Trophoblast cell (in vitro differentiated cells and primary cell): ENCODE data around the gene HEXD.
A peak's percentile ranks its signal among the peaks of the same experiment; 100 is the strongest.

Source experiments
- DNase-seq, 2 donors: peaks; one replicate each; pipeline ENCODE4 v3.0.0-alpha.2; 2016
- H2AFZ ChIP-seq: 2 replicates; pipeline ENCODE4 v1.6.1; 2013; ENCODE audit warnings: low read length, moderate library complexity, mild to moderate bottlenecking; ENCODE audit not compliant: insufficient read depth, poor library complexity
- H2AK5ac ChIP-seq: 2 replicates; pipeline ENCODE4 v1.6.1; 2013; ENCODE audit warnings: mild to moderate bottlenecking, low read length
- H2BK120ac ChIP-seq: 2 replicates; pipeline ENCODE4 v1.6.1; 2013; ENCODE audit warnings: low read length, mild to moderate bottlenecking, moderate library complexity; ENCODE audit not compliant: insufficient read depth, poor library complexity
- H2BK12ac ChIP-seq: 2 replicates; pipeline ENCODE4 v1.6.1; 2013; ENCODE audit warnings: mild to moderate bottlenecking, low read length, moderate library complexity
- H2BK5ac ChIP-seq: 2 replicates; pipeline ENCODE4 v1.6.1; 2013; ENCODE audit warnings: low read length, low read depth, moderate library complexity, mild to moderate bottlenecking; ENCODE audit not compliant: poor library complexity
- H3K14ac ChIP-seq: 2 replicates; pipeline ENCODE4 v1.6.1; 2013; ENCODE audit warnings: mild to moderate bottlenecking, low read length
- H3K18ac ChIP-seq: 2 replicates; pipeline ENCODE4 v1.6.1; 2013; ENCODE audit warnings: mild to moderate bottlenecking, low read length
- H3K23ac ChIP-seq: 2 replicates; pipeline ENCODE4 v1.6.1; 2013; ENCODE audit warnings: low read length
- H3K27ac ChIP-seq: 2 replicates; pipeline ENCODE4 v1.5.1; 2013; ENCODE audit warnings: low read depth, mild to moderate bottlenecking, inconsistent platforms, low read length, moderate library complexity
- H3K27me3 ChIP-seq: 2 replicates; pipeline ENCODE4 v1.6.1; 2013; ENCODE audit warnings: inconsistent platforms, mild to moderate bottlenecking, low read length, moderate library complexity; ENCODE audit not compliant: insufficient read depth
- H3K36me3 ChIP-seq, 2 experiments: 1 replicate in 1 of 2; 2 replicates in 1 of 2; pipeline ENCODE4 v1.6.1; 2013; ENCODE audit warnings: low read length in 2 of 2, mild to moderate bottlenecking in 2 of 2, moderate library complexity in 1 of 2; ENCODE audit not compliant: insufficient read depth in 2 of 2, control insufficient read depth in 1 of 2
- H3K4ac ChIP-seq: 2 replicates; pipeline ENCODE4 v1.6.1; 2013; ENCODE audit warnings: low read depth, mild to moderate bottlenecking, low read length, moderate library complexity
- H3K4me1 ChIP-seq, 2 experiments: 1 replicate in 1 of 2; 2 replicates in 1 of 2; pipeline ENCODE4 v1.6.1; 2013; ENCODE audit warnings: low read length in 2 of 2, mild to moderate bottlenecking in 2 of 2, moderate library complexity in 1 of 2; ENCODE audit not compliant: insufficient read depth in 2 of 2, control insufficient read depth in 1 of 2
- H3K4me2 ChIP-seq: 2 replicates; pipeline ENCODE4 v1.6.1; 2013; ENCODE audit warnings: inconsistent platforms, mild to moderate bottlenecking, low read length, moderate library complexity
- H3K4me3 ChIP-seq: 2 replicates; pipeline ENCODE4 v1.5.1; 2013; ENCODE audit warnings: mild to moderate bottlenecking, low read depth, low read length, inconsistent platforms
- H3K79me1 ChIP-seq: one replicate; pipeline ENCODE4 v1.6.1; 2013; ENCODE audit warnings: low read length
- H3K79me2 ChIP-seq: 2 replicates; pipeline ENCODE4 v1.6.1; 2013; ENCODE audit warnings: low read length, mild to moderate bottlenecking; ENCODE audit not compliant: control insufficient read depth, insufficient read depth, poor library complexity
- H3K9ac ChIP-seq: 2 replicates; pipeline ENCODE4 v1.6.1; 2013; ENCODE audit warnings: mild to moderate bottlenecking, low read length
- H3K9me3 ChIP-seq: 2 replicates; pipeline ENCODE4 v1.6.1; 2013; ENCODE audit warnings: low read depth, mild to moderate bottlenecking, control low read depth, inconsistent platforms, low read length; ENCODE audit not compliant: insufficient read depth
- H4K12ac ChIP-seq: 2 replicates; pipeline ENCODE4 v1.6.1; 2013; ENCODE audit warnings: low read depth, mild to moderate bottlenecking, low read length, moderate library complexity
- H4K8ac ChIP-seq: 2 replicates; pipeline ENCODE4 v1.6.1; 2013; ENCODE audit warnings: low read depth, mild to moderate bottlenecking, low read length, moderate library complexity
- H4K91ac ChIP-seq: one replicate; pipeline ENCODE4 v1.6.1; 2013; ENCODE audit warnings: low read depth, mild to moderate bottlenecking, low read length, moderate library complexity
- WGBS: extraction: QIAGEN DNeasy Blood & Tissue Kit; methylation state at CpG from one replicate; pipeline ENCODE4 v1.1.7; 2013; ENCODE audit warnings: missing lambda C conversion rate; ENCODE audit not compliant: insufficient read length, insufficient coverage; ENCODE audit errors: extremely low coverage; 5-methylcytosine and 5-hydroxymethylcytosine counted together

Gene HEXD

DNA sequence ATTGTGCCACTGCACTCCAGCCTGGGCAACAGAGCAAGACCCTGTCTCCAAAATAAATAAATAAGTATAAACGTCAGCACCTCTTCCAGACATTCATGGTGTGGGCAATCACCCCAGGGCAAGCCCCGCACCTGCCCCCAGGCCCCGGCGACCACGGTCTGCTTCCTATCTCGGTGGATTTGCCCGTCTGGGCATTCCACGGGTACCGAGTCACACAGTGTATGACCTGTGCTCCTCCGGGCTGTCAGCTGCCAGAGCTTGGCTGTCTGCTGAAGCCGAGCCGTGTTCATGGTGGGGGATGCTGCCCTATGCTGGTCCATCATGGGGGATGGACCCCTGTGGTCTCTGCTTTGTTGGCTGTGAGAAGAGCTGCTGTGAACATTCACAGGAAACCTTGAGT is 17.0 kb downstream of the HEXD start:
- Histone ChIP-seq H3K4ac (no peak overlapping the region), H4K8ac (no peak overlapping the region), H3K27ac (no peak overlapping the region), H2BK120ac (no peak overlapping the region), H3K9me3 (peaks cover 3% of the 10 kb centered on the region), H3K79me1 (no peaks in the 10 kb centered on the region), H3K9ac (no peak overlapping the region), H2AK5ac (peak overlapping the region; percentile 3), H3K4me2 (no peak overlapping the region), H3K18ac (no peak overlapping the region), H3K36me3 (peaks cover 6 to 7% of the 10 kb centered on the region in 2 experiments), H3K4me1 (peaks cover 5% of the 10 kb centered on the region in 2 experiments), H2AFZ (no peak overlapping the region), H2BK5ac (no peak overlapping the region), H3K23ac (no peak overlapping the region), H2BK12ac (no peak overlapping the region), H3K4me3 (no peak overlapping the region), H4K91ac (no peak overlapping the region), H3K27me3 (no peaks in the 10 kb centered on the region), H3K79me2 (no peaks in the 10 kb centered on the region), H4K12ac (no peak overlapping the region), H3K14ac (no peak overlapping the region)
- no CpG with 5 or more reads among the region's 12 CpGs for WGBS
- peak; percentile 95 to 97 for DNase-seq

DNA sequence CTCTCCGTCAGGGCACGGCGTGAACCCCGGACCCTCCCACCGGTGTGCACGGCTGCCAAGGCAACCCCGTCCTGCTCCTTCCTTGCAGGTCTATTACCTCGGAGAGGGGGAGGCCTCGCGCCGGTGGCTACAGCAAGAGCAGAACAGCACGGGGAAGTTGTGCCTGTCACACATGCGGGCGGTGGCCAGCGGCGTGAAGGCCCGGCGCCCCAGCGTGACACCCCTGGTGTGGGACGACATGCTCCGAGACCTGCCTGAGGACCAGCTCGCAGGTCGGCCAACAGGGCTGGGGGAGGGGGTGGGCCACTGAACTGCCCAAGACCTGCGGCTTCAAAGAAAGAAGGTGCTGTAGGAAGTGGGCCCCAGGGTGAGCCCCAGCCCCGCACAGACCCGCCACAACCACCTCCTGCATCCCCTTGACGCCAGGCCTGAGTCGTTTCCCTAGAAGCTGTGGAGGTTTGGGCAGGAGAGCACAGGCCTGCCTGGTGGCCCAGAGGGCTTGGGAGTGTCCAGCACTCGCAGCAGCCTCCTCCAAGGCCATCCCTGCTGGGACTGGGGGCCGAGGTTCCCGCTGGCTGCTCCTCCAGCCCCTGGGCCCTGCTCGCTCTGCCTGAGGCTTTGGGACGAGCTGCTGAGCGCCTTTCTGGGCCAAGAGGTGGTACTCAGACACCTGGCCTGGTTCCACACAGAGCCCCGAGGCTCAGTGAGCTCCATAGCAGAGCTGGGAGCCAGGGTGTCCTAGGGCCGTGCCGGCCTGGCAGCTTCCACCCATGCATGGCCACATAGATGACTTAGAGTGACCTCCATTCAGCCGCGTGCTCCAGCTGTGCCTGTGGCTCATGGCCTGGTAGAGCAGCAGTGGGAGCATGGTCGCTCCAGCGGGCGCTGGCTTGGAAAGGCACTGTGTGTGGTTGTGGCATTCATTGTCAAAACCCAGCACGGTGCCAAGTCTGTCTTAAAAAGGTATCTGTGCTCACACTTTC is 17.7 kb downstream of the HEXD start:
- H4K91ac ChIP-seq: no peak overlapping the region
- peaks cover 5% of the 10 kb centered on the region in 2 experiments for H3K4me1 ChIP-seq
- no peaks in the 10 kb centered on the region for H3K27me3 ChIP-seq
- no peak overlapping the region for H3K14ac ChIP-seq
- H3K4me3 ChIP-seq: no peak overlapping the region
- H3K36me3 ChIP-seq: peaks cover 6 to 7% of the 10 kb centered on the region in 2 experiments
- H2BK5ac ChIP-seq: no peak overlapping the region
- no peak overlapping the region for H3K27ac ChIP-seq
- peaks cover 3% of the 10 kb centered on the region for H3K9me3 ChIP-seq
- no peaks in the 10 kb centered on the region for H3K79me1 ChIP-seq
- H2BK120ac ChIP-seq: no peak overlapping the region
- H2BK12ac ChIP-seq: no peak overlapping the region
- no peak overlapping the region for H4K8ac ChIP-seq
- no peak overlapping the region for H3K18ac ChIP-seq
- H3K4me2 ChIP-seq: no peak overlapping the region
- H3K79me2 ChIP-seq: no peaks in the 10 kb centered on the region
- no peak overlapping the region for H4K12ac ChIP-seq
- H3K4ac ChIP-seq: no peak overlapping the region
- H3K9ac ChIP-seq: no peak overlapping the region
- no peak overlapping the region for H3K23ac ChIP-seq
- no peak overlapping the region for H2AFZ ChIP-seq
- DNase-seq: no peak
- WGBS: no CpG with 5 or more reads among the region's 43 CpGs
- H2AK5ac ChIP-seq: peak overlapping the region; percentile 3

DNA sequence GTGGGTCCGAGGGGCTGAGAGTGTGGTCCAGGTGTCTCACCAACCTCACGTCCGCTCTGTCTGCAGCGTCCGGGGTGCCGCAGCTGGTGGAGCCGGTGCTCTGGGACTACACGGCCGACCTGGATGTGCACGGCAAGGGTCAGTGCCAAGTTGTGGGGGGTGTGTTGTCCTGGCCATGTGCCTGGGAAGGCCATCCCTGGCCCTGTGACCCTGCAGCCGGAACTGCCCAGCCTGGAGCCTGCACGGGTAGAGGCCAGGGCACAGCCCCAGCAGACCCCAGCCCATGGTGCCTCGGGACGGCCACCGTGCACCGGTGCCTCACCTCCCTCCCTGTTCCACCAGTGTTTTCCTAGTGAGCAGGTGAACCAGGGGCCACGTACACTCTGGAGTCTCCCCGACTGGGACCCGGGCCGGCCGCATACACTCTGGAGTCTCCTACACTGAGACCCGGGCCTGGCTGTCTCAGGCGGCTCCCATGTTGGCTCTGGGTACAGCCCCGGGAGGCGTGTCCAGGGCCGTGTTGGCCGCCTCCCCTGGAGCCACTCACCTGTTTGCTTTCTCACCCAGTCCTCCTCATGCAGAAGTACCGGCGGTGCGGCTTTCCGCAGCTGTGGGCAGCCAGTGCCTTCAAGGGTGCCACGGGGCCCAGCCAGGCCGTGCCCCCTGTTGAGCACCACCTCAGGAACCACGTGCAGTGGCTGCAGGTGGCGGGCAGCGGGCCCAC is 18.6 kb downstream of the HEXD start:
- WGBS: no CpG with 5 or more reads among the region's 36 CpGs
- no peak overlapping the region for H2BK120ac ChIP-seq

DNA sequence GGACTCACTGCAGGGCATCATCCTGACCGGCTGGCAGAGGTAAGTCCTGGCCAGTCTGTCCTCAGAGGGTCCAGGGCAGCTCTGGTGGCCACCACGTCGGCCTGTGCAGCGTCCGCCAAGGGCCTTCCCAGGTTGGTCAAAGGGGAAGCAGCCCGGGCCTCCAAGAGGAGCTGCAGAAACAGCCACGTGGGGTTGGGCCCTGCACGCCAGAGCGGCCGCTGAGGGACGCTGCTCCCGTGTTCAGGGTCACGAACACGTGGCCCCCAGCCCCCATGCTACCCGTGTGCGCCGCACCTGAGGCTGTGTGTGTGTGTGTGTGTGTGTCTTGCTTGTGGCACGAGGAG is 19.1 kb downstream of the HEXD start:
- Histone ChIP-seq H3K4ac (no peak overlapping the region), H4K8ac (no peak overlapping the region), H3K14ac (no peak overlapping the region), H3K4me3 (no peak overlapping the region), H4K12ac (no peak overlapping the region), H3K9me3 (no peaks in the 10 kb centered on the region), H3K9ac (no peak overlapping the region), H3K36me3 (peaks cover 8 to 14% of the 10 kb centered on the region in 2 experiments), H3K18ac (no peak overlapping the region), H3K27me3 (no peaks in the 10 kb centered on the region), H3K23ac (no peak overlapping the region), H3K79me1 (no peaks in the 10 kb centered on the region), H3K4me2 (no peak overlapping the region), H4K91ac (no peak overlapping the region), H2BK5ac (no peak overlapping the region), H2BK12ac (no peak overlapping the region), H2AK5ac (no peak overlapping the region), H3K4me1 (peaks cover 5% of the 10 kb centered on the region in 2 experiments), H3K79me2 (no peaks in the 10 kb centered on the region), H2AFZ (no peak overlapping the region), H2BK120ac (no peak overlapping the region), H3K27ac (no peak overlapping the region)
- no CpG with 5 or more reads among the region's 18 CpGs for WGBS
- no peak for DNase-seq

More for the DNA sequence above, 18.6 kb downstream of the HEXD start:
- H3K79me1 ChIP-seq: no peaks in the 10 kb centered on the region
- no peak overlapping the region for H3K4me3 ChIP-seq
- H2AFZ ChIP-seq: no peak overlapping the region
- H2AK5ac ChIP-seq: no peak overlapping the region
- peaks cover 5% of the 10 kb centered on the region in 2 experiments for H3K4me1 ChIP-seq
- no peak overlapping the region for H3K18ac ChIP-seq
- no peak overlapping the region for H4K8ac ChIP-seq
- H3K27ac ChIP-seq: no peak overlapping the region
- H3K36me3 ChIP-seq: peaks cover 6 to 9% of the 10 kb centered on the region in 2 experiments
- H4K91ac ChIP-seq: no peak overlapping the region
- H3K23ac ChIP-seq: no peak overlapping the region
- H3K4me2 ChIP-seq: no peak overlapping the region
- no peak overlapping the region for H2BK5ac ChIP-seq
- H3K14ac ChIP-seq: no peak overlapping the region
- peaks cover 3% of the 10 kb centered on the region for H3K9me3 ChIP-seq
- no peak for DNase-seq
- no peak overlapping the region for H2BK12ac ChIP-seq
- no peak overlapping the region for H3K9ac ChIP-seq
- H3K4ac ChIP-seq: no peak overlapping the region
- H3K27me3 ChIP-seq: no peaks in the 10 kb centered on the region
- no peaks in the 10 kb centered on the region for H3K79me2 ChIP-seq
- no peak overlapping the region for H4K12ac ChIP-seq
